ENCODE results near the gene SLC17A7. TPM values are rescaled to one million over a fixed set of nuclear protein-coding genes. Genes with fewer than 3 reads are reported as not detected.

SLC17A7 gene
- total RNA-seq, 1 experiment from 2014 or later = 1.8 TPM

- intact Hi-C loops (cut with micrococcal nuclease) = no loop called here
- no peaks in the 10 kb centered on the region for H4K20me1 ChIP-seq (ENCODE audit: insufficient read depth)
- H3K9ac ChIP-seq (ENCODE audit: low read length) = no peak overlapping the region
- H3K4me2 ChIP-seq (ENCODE audit: low read length) = no peak overlapping the region
- no peak overlapping the region for H3K4me3 ChIP-seq (replicated peaks in 1 of 2; ENCODE audit: low read depth in 1 of 2, low read length in 2 of 2)
- H3K27ac ChIP-seq (ENCODE audit: low read depth, low read length) = no peak overlapping the region
- ChIA-PET POLR2A (interaction anchor here (1.0 kb wide), 1 partner anchor 282 kb away, joined by 3 read pairs; no protein-coding TSS in a partner anchor), RAD21 (ENCODE audit: low non-redundant PET in 1 of 2, low total read pairs in 2 of 2, uncharacterized antibody in 2 of 2, unreplicated experiment in 2 of 2) (no interaction called here), CTCF (no interaction called here)
- TF ChIP-seq CEBPB (IDR thresholded peaks at IDR 0.05; ENCODE audit: low read depth) (no peak), YY1 (IDR thresholded peaks at IDR 0.05; ENCODE audit: extremely low read depth, insufficient replicate concordance, low read depth, low read length) (no peak), ZNF274 (IDR thresholded peaks at IDR 0.05; ENCODE audit: low read depth, low read length) (no peak), EGR1 (IDR thresholded peaks at IDR 0.05; ENCODE audit: low read depth) (no peak), CBX3 (IDR thresholded peaks at IDR 0.05; ENCODE audit: low read depth) (no peak), MAX (IDR thresholded peaks at IDR 0.05) (no peak), EZH2phosphoT487 (IDR thresholded peaks at IDR 0.05; ENCODE audit: borderline replicate concordance) (no peak)
- H3K36me3 ChIP-seq (ENCODE audit: control insufficient read depth in 1 of 2, insufficient read depth in 2 of 2, low read length in 2 of 2) = no peaks in the 10 kb centered on the region
- H3K9me3 ChIP-seq (ENCODE audit: control insufficient read depth in 1 of 2, insufficient read depth in 1 of 2, low read depth in 1 of 2, low read length in 2 of 2) = no peaks in the 10 kb centered on the region
- no peaks in the 10 kb centered on the region for H3K79me2 ChIP-seq (ENCODE audit: insufficient read depth, low read length)
- DNase-seq (ENCODE audit: low read depth, low spot score) (no peak), ATAC-seq (no peak)
- BruUV-seq (replicated peaks) = no TSS peak
- peaks cover 0 to 3% of the 10 kb centered on the region in 2 experiments; a peak in 1 of 4 replicates for H3K4me1 ChIP-seq (ENCODE audit: control insufficient read depth in 1 of 2, insufficient read depth in 2 of 2, low read length in 2 of 2)
- H3K9me2 ChIP-seq (ENCODE audit: insufficient read depth) = no peaks in the 10 kb centered on the region
- H2AFZ ChIP-seq (ENCODE audit: low read depth, low read length, poor library complexity, severe bottlenecking) = no peak overlapping the region
- peaks cover 21% of the 10 kb centered on the region for H3K27me3 ChIP-seq (ENCODE audit: insufficient read depth, low read length)
Observed at GRCh38 chr19:49435670-49436069, 5.7 kb downstream of the SLC17A7 start.

GRCh38 chr19:49434907-49435583 is 6.3 kb downstream of the SLC17A7 start:
- no peaks in the 10 kb centered on the region for H3K79me2 ChIP-seq (ENCODE audit: insufficient read depth, low read length)
- ATAC-seq = peak; percentile 40; the same call in 1 of the 2 replicates
- no peak for DNase-seq (ENCODE audit: low read depth, low spot score)
- H3K27ac ChIP-seq (ENCODE audit: low read depth, low read length) = no peak overlapping the region
- no peak overlapping the region for H3K9ac ChIP-seq (ENCODE audit: low read length)
- H3K4me2 ChIP-seq (ENCODE audit: low read length) = no peak overlapping the region
- TF ChIP-seq EGR1 (IDR thresholded peaks at IDR 0.05; ENCODE audit: low read depth) (no peak), SIN3A (IDR thresholded peaks at IDR 0.05; ENCODE audit: low read depth) (no peak), SP1 (IDR thresholded peaks at IDR 0.05; ENCODE audit: low read depth) (no peak), POLR2AphosphoS5 (IDR thresholded peaks at IDR 0.05; ENCODE audit: low read depth, low read length) (no peak), ELF1 (IDR thresholded peaks at IDR 0.05; ENCODE audit: borderline replicate concordance, low read depth) (no peak), CBX3 (IDR thresholded peaks at IDR 0.05; ENCODE audit: low read depth) (no peak), EZH2 (IDR thresholded peaks at IDR 0.05) (no peak), TCF7L2 (IDR thresholded peaks at IDR 0.05; ENCODE audit: borderline replicate concordance, extremely low read depth, insufficient read depth, insufficient read length) (no peak), POLR2A (IDR thresholded peaks at IDR 0.05; ENCODE audit: borderline replicate concordance, extremely low read depth, insufficient read depth, insufficient read length) (no peak)
- H3K27me3 ChIP-seq (ENCODE audit: insufficient read depth, low read length) = peaks cover 18% of the 10 kb centered on the region
- no peak overlapping the region for H3K4me3 ChIP-seq (replicated peaks in 1 of 2; ENCODE audit: low read depth in 1 of 2, low read length in 2 of 2)
- CTCF ChIA-PET = no interaction called here
- H2AFZ ChIP-seq (ENCODE audit: low read depth, low read length, poor library complexity, severe bottlenecking) = no peak overlapping the region
- H3K36me3 ChIP-seq (ENCODE audit: control insufficient read depth in 1 of 2, insufficient read depth in 2 of 2, low read length in 2 of 2) = no peaks in the 10 kb centered on the region
- H3K9me3 ChIP-seq (ENCODE audit: control insufficient read depth in 1 of 2, insufficient read depth in 1 of 2, low read depth in 1 of 2, low read length in 2 of 2) = no peaks in the 10 kb centered on the region
- H3K9me2 ChIP-seq (ENCODE audit: insufficient read depth) = no peaks in the 10 kb centered on the region
- POLR2A ChIA-PET = interaction anchor here (0.6 to 1.3 kb wide), 3 partner anchors 9 to 283 kb away, joined by 3 to 4 read pairs (median 3); partner anchors contain the start of gene GFY
- H3K4me1 ChIP-seq (ENCODE audit: control insufficient read depth in 1 of 2, insufficient read depth in 2 of 2, low read length in 2 of 2) = peaks cover 0 to 3% of the 10 kb centered on the region in 2 experiments; a peak in 1 of 4 replicates
- RAD21 ChIA-PET (ENCODE audit: low non-redundant PET in 1 of 2, low total read pairs in 2 of 2, uncharacterized antibody in 2 of 2, unreplicated experiment in 2 of 2) = no interaction called here
- intact Hi-C loops (cut with micrococcal nuclease) = no loop called here
- H4K20me1 ChIP-seq (ENCODE audit: insufficient read depth) = no peaks in the 10 kb centered on the region
- no TSS peak for BruUV-seq (replicated peaks)
